GM19099 (cell line): ENCODE results near the gene GNA14.

ENCODE experiments used
- POLR2A ChIP-seq: IDR thresholded peaks from 3 replicates; pipeline ENCODE4 v1.6.1; 2011; ENCODE audit warnings: low read depth; ENCODE audit not compliant: insufficient read length; ENCODE audit errors: extremely low read depth

GNA14 gene

GRCh38 chr9:77563174-77563573, 84.9 kb downstream of the GNA14 start:
- TF ChIP-seq POLR2A: no peak

GRCh38 chr9:77562019-77562748, 85.9 kb downstream of the GNA14 start:
- no peak for TF ChIP-seq POLR2A

GRCh38 chr9:77561331-77562018, 86.6 kb downstream of the GNA14 start:
- no peak for TF ChIP-seq POLR2A

DNA sequence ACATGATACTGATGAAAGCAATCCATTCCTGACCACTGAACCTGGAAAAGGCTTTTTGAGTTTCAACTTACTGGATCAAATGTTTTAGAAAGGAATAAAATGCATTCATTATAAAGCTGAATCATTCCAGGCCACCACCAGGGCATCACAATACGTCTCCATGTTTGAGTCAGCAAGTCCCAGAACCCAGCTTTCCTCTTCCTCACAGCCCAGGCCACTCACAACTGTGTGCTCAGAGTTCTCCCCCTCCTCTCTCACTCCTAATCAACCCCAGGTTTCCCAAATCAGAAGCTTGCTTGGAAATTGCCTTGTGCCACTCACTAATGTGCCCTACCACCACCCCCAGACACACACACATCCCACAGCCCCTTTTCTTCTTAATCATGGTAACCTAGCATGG, 91.7 kb downstream of the GNA14 start:
- TF ChIP-seq POLR2A: no peak

DNA sequence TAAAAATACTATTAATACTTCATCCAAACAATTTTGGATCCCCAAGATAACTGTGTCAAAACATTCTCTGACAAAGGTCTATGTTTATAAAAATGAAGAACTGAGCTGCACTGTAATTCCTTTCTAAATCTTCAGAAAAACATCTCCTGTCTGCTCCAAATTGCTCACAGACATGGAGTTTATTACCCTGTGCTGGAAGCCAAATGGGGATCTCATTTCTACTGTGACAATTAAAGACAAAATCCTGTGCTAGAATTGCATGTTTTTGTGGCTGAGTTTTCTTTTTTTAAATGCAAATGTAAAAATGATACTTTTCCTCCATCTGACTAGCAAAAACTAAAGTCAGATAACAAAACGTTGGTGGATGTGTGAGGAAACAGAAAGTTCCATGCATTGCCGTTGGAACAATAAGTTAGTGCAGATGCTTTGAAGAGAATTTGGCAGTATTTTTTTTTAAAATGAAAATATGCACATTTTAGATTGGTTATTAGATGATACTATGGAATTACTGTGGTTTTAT, 93.5 kb downstream of the GNA14 start:
- no peak for TF ChIP-seq POLR2A

- TF ChIP-seq POLR2A: no peak
Observed at GRCh38 chr9:77547106-77547730, 100.9 kb downstream of the GNA14 start.

DNA sequence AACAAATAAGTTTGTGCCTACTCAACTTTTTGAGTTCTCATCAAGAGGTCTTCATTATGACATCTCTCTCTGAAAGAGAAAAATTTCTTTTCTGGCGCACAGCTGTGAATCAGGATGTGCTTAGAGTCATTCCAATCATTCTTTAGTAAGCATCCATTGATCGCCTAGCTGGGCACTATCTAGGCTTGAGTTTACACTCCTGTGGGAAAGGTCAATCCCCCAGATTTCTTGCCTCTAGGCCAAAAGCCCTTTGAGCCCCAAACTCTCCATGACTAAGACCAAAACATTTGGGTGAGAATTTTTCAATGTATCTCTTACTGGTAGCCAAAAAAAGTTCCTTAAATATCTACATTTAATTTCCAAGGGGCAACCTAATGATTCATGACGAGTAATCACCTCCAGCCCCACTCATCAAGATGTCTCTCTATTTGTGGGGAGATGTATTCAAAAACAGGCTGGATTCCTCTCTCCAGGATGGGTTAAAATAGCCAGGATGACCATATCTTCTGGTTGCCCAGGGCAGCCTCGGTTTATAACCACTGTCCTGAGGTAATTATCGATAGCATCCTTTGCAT, 101.7 kb downstream of the GNA14 start:
- no peak for TF ChIP-seq POLR2A

DNA sequence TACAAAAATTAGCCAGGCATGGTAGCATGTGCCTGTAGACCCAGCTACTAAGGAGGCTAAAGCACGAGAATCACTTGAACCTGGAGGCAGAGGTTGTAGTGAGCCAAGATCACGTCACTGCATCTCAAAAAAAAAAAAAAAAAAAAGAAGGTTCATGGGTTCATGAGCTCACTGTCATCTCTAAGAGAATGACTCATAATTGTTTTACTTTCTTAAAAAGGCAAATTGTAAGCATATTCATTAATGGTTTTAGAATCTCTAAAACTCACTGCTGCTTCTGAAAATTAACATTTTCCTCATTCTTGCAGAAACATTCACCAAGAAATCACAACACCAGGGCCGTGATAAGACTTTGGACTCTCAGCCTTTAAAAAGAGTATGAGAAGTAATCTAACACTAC, 103.6 kb downstream of the GNA14 start:
- TF ChIP-seq POLR2A: no peak

- TF ChIP-seq POLR2A: no peak
Observed at GRCh38 chr9:77543131-77543822, 104.8 kb downstream of the GNA14 start.

DNA sequence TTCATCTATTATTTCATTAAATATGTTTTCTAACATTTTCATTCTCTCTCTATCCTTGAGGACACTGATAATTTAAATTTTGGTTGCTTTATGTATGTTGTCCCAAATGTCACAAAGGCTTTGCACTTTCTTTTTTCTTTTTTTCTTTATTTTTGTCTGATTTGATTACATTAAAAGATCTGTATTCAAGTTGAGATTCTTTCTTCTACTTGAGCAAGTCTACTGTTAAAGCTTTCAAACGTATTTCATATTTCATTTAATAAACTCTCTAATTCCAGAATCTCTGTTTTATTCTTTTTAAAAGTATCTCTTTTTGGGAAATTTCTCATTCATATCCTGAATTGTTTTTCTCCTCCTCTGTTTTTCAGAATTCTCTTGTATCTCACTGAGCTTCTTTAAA, 106.5 kb downstream of the GNA14 start:
- no peak for TF ChIP-seq POLR2A

DNA sequence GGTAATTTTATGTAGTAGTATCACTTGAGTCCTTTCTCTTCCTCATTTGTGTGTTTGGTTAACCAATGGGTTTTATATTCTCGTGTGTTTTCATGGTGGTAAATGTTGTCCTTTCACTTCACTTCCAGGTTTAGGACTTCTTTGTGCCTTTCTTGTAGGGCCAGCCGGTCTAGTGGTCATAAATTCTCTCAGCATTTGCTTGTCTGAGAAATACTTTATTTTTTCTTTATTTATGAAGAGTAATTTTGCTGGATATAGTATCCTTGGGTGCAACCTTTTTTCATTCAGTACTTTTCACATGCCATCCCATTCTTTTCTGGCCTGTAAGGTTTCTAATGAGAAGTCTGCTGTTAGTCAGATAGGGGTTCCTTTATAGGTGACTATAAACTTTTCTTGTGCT, 107.1 kb downstream of the GNA14 start:
- no peak for TF ChIP-seq POLR2A

GRCh38 chr9:77534376-77535057, 113.6 kb downstream of the GNA14 start:
- TF ChIP-seq POLR2A: no peak

DNA sequence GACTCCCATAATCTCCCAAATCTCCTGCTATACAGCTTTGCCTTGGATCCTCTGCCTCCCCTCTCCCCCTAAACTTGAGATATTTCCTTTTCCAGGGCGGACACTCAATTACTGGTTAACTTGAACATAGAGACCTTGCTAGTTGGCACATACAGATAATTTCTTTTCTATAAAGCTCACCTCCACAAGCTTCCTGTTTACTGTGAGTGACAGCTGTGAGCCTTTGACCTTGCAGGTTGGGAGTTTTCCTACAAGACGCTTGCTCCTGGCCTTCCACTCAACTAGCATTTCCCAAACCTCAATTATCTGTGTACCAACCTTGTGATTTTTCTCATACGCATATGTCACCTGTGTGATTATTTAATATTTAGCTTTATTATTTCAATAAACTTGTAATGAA, 114.5 kb downstream of the GNA14 start:
- no peak for TF ChIP-seq POLR2A

- TF ChIP-seq POLR2A: no peak
Observed at GRCh38 chr9:77532607-77533006, 115.5 kb downstream of the GNA14 start.
